Prostate gland (tissue), 2 donors: Measurements from ENCODE around the gene CHRD.

Source experiments
- CTCF ChIP-seq, 4 experiments: fragments of 200-600 bp in 2 of 4; fragments of 450-650 bp in 2 of 4; sonication (generic) in 2 of 4; IDR thresholded peaks; 1 replicate in 3 of 4; 2 replicates in 1 of 4; pipeline ENCODE4 v1.5.1; 2016 to 2019; ENCODE audit warnings: antibody characterized with exemption in 4 of 4, mild to moderate bottlenecking in 2 of 4, moderate library complexity in 2 of 4
- POLR2A ChIP-seq: fragments of 450-650 bp; IDR thresholded peaks from one replicate; pipeline ENCODE4 v1.6.1; 2016; ENCODE audit warnings: antibody characterized with exemption, mild to moderate bottlenecking
- POLR2AphosphoS5 ChIP-seq: sonication (generic); formaldehyde crosslinking; IDR thresholded peaks from one replicate; pipeline ENCODE4 v1.6.1; 2017; ENCODE audit warnings: antibody characterized with exemption

GRCh38 chr3:184377882-184378445, 1.9 kb upstream of the CHRD start, which contains the start of gene THPO:
- no peak for TF ChIP-seq CTCF (IDR thresholded peaks at IDR 0.05)
- TF ChIP-seq POLR2AphosphoS5, result no peak
- no peak for TF ChIP-seq POLR2A
